Panc1 (cell line): Measurements from ENCODE around the gene SLC40A1.

Source experiments
- CTCF ChIP-seq: fragments of 450-650 bp; IDR thresholded peaks from 2 replicates; pipeline ENCODE4 v1.5.1; 2017; ENCODE audit warnings: mild to moderate bottlenecking
- POLR2AphosphoS5 ChIP-seq: IDR thresholded peaks from 2 replicates; pipeline ENCODE4 v1.6.1; 2012; ENCODE audit warnings: mild to moderate bottlenecking, low read depth, low read length, moderate library complexity
- REST ChIP-seq, 2 experiments: IDR thresholded peaks; 2 replicates each; pipeline ENCODE4 v1.6.1; 2011 to 2012; ENCODE audit warnings: low read depth in 2 of 2, control low read depth in 1 of 2, low read length in 1 of 2, mild to moderate bottlenecking in 1 of 2, moderate library complexity in 1 of 2; ENCODE audit not compliant: insufficient read depth in 1 of 2
- SIN3A ChIP-seq: IDR thresholded peaks from 2 replicates; pipeline ENCODE4 v1.6.1; 2012; ENCODE audit warnings: low read depth, mild to moderate bottlenecking, low read length, moderate library complexity, borderline replicate concordance; ENCODE audit not compliant: insufficient read depth
- TCF7L2 ChIP-seq: IDR thresholded peaks from 2 replicates; pipeline ENCODE4 v1.6.1; 2011; ENCODE audit warnings: mild to moderate bottlenecking, low read depth, low read length, inconsistent platforms

GRCh38 chr2:189553504-189554088 lies 27.0 kb downstream of the SLC40A1 start:
- TF ChIP-seq CTCF (no peak), REST (IDR thresholded peaks at IDR 0.05; ENCODE audit: insufficient read depth in 1 of 2, low read depth in 2 of 2, low read length in 1 of 2) (no peak), TCF7L2 (no peak), POLR2AphosphoS5 (no peak), SIN3A (no peak)
